IMR-90 (cell line): ENCODE results near the gene SLC66A1. TPM values are rescaled to one million over a fixed set of nuclear protein-coding genes. Genes with fewer than 3 reads are reported as not detected.

Experiments used
- ATAC-seq: fragments of 200-7000 bp; cut with Tn5 transposase; 2 replicates; pipeline ENCODE4 v1.9.1; 2020; ENCODE audit warnings: low read depth, mild to moderate bottlenecking, moderate library complexity
- BruUV-seq: library from RNA; stranded (reverse); fragments of 400-500 nt; replicated peaks from 2 replicates; lab custom pipeline; 2021; lab: Mats Ljungman, UMichigan
- CTCF ChIA-PET: fragments of 300-600 bp; formaldehyde crosslinking; extraction: SDS; loops from one replicate; lab custom pipeline; 2021; ENCODE audit warnings: antibody characterized with exemption; lab: Yijun Ruan, JAX
- POLR2A ChIA-PET: fragments of 300-600 bp; sonication (Branson Sonifier 250); formaldehyde crosslinking; loops from one replicate; lab custom pipeline; 2022; ENCODE audit warnings: antibody characterized with exemption; ENCODE audit not compliant: unreplicated experiment; lab: Charles Lee
- DNase-seq: peaks from one replicate; pipeline ENCODE4 v3.0.0; 2013
- H2AFZ ChIP-seq: replicated peaks from 2 replicates; pipeline ENCODE3; 2013; ENCODE audit warnings: low read length, mild to moderate bottlenecking; ENCODE audit not compliant: poor library complexity
- H2AK5ac ChIP-seq: 2 replicates; pipeline ENCODE4 v1.6.1; 2013; ENCODE audit warnings: low read depth, low read length, inconsistent platforms
- H2AK9ac ChIP-seq: replicated peaks from 2 replicates; pipeline ENCODE3; 2013; ENCODE audit warnings: mild to moderate bottlenecking, low read depth, low read length, moderate library complexity; ENCODE audit not compliant: poor library complexity
- H2BK120ac ChIP-seq: 2 replicates; pipeline ENCODE4 v1.6.1; 2013; ENCODE audit warnings: low read depth, low read length, inconsistent platforms
- H2BK15ac ChIP-seq: 3 replicates; pipeline ENCODE4 v1.6.1; 2013; ENCODE audit warnings: low read depth, low read length, inconsistent platforms
- H2BK20ac ChIP-seq: 2 replicates; pipeline ENCODE4 v1.6.1; 2013; ENCODE audit warnings: low read depth, mild to moderate bottlenecking, inconsistent platforms, low read length, moderate library complexity
- H2BK5ac ChIP-seq: 2 replicates; pipeline ENCODE4 v1.6.1; 2013; ENCODE audit warnings: mild to moderate bottlenecking, low read depth, low read length, inconsistent platforms; ENCODE audit not compliant: poor library complexity, severe bottlenecking
- H3K14ac ChIP-seq: replicated peaks from 2 replicates; pipeline ENCODE4 v1.6.1; 2013; ENCODE audit warnings: low read depth, low read length, inconsistent platforms
- H3K18ac ChIP-seq: 2 replicates; pipeline ENCODE4 v1.6.1; 2013; ENCODE audit warnings: low read depth, low read length, control low read depth
- H3K23ac ChIP-seq: 2 replicates; pipeline ENCODE4 v1.6.1; 2013; ENCODE audit warnings: low read depth, low read length, inconsistent platforms
- H3K27ac ChIP-seq: 2 replicates; pipeline ENCODE4 v1.5.1; 2013; ENCODE audit warnings: mild to moderate bottlenecking, control low read depth, low read length; ENCODE audit not compliant: insufficient read depth
- H3K27me3 ChIP-seq: 2 replicates; pipeline ENCODE4 v1.6.1; 2013; ENCODE audit warnings: low read length; ENCODE audit not compliant: control insufficient read depth, insufficient read depth
- H3K36me3 ChIP-seq: 2 replicates; pipeline ENCODE4 v1.6.1; 2013; ENCODE audit warnings: low read length, mixed read lengths; ENCODE audit not compliant: control insufficient read depth, insufficient read depth
- H3K4ac ChIP-seq: 2 replicates; pipeline ENCODE4 v1.6.1; 2013; ENCODE audit warnings: low read depth, low read length, inconsistent platforms
- H3K4me1 ChIP-seq: 2 replicates; pipeline ENCODE4 v1.6.1; 2013; ENCODE audit warnings: low read length, mixed read lengths; ENCODE audit not compliant: control insufficient read depth, insufficient read depth
- H3K4me2 ChIP-seq: 2 replicates; pipeline ENCODE4 v1.6.1; 2013; ENCODE audit warnings: low read depth, mild to moderate bottlenecking, control low read depth, low read length, moderate library complexity
- H3K4me3 ChIP-seq: 2 replicates; pipeline ENCODE4 v1.5.1; 2013; ENCODE audit warnings: low read depth, mild to moderate bottlenecking, control low read depth, low read length, moderate library complexity; ENCODE audit not compliant: insufficient read depth
- H3K56ac ChIP-seq: 2 replicates; pipeline ENCODE4 v1.6.1; 2013; ENCODE audit warnings: low read length, inconsistent platforms; ENCODE audit not compliant: insufficient read depth; ENCODE audit errors: extremely low read depth
- H3K79me1 ChIP-seq, 2 experiments: 2 replicates each; pipeline ENCODE4 v1.6.1; 2013; ENCODE audit warnings: low read length in 2 of 2, inconsistent platforms in 1 of 2, low read depth in 1 of 2
- H3K9ac ChIP-seq: 2 replicates; pipeline ENCODE4 v1.6.1; 2013; ENCODE audit warnings: low read depth, low read length, control low read depth
- H3K9me1 ChIP-seq: 2 replicates; pipeline ENCODE4 v1.6.1; 2013; ENCODE audit warnings: low read length, inconsistent platforms; ENCODE audit not compliant: insufficient read depth
- H3K9me3 ChIP-seq: 2 replicates; pipeline ENCODE4 v1.6.1; 2013; ENCODE audit warnings: low read length; ENCODE audit not compliant: control insufficient read depth, insufficient read depth
- H4K20me1 ChIP-seq: 2 replicates; pipeline ENCODE4 v1.6.1; 2013; ENCODE audit warnings: low read length, inconsistent platforms; ENCODE audit not compliant: insufficient read depth
- H4K5ac ChIP-seq: 2 replicates; pipeline ENCODE4 v1.6.1; 2013; ENCODE audit warnings: mild to moderate bottlenecking, low read depth, low read length, control low read depth
- H4K8ac ChIP-seq, 2 experiments: 2 replicates each; pipeline ENCODE4 v1.6.1; 2013; ENCODE audit warnings: low read depth in 2 of 2, low read length in 2 of 2, control low read depth in 1 of 2, inconsistent platforms in 1 of 2
- H4K91ac ChIP-seq: 2 replicates; pipeline ENCODE4 v1.6.1; 2013; ENCODE audit warnings: low read depth, low read length, inconsistent platforms; ENCODE audit not compliant: insufficient read depth
- BHLHE40 ChIP-seq: fragments of 150-350 bp; IDR thresholded peaks from 2 replicates; pipeline ENCODE4 v1.6.1; 2016; ENCODE audit warnings: mild to moderate bottlenecking, low read depth, low read length
- CEBPB ChIP-seq: IDR thresholded peaks from 2 replicates; pipeline ENCODE4 v1.6.1; 2012; ENCODE audit warnings: low read depth, low read length, improper control_type of control experiment
- MAZ ChIP-seq: IDR thresholded peaks from 2 replicates; pipeline ENCODE4 v1.6.1; 2012; ENCODE audit warnings: low read depth, mild to moderate bottlenecking, low read length, improper control_type of control experiment, moderate library complexity, borderline replicate concordance
- POLR2A ChIP-seq: IDR thresholded peaks from 2 replicates; pipeline ENCODE4 v1.6.1; 2012; ENCODE audit warnings: mild to moderate bottlenecking, low read depth, low read length
- USF2 ChIP-seq: fragments of 150-350 bp; IDR thresholded peaks from 2 replicates; pipeline ENCODE4 v1.6.1; 2017; ENCODE audit warnings: mild to moderate bottlenecking, antibody characterized with exemption, low read length, low read depth
- WGBS, 2 experiments: methylation state at CpG; one replicate each; pipeline versions ENCODE4 v1.1.5 to v1.1.7; 2013; ENCODE audit warnings: missing lambda C conversion rate in 2 of 2; ENCODE audit not compliant: insufficient read length in 1 of 2; ENCODE audit errors: extremely low coverage in 2 of 2; 5-methylcytosine and 5-hydroxymethylcytosine counted together
- dilution Hi-C: fragments of 300-500 bp; cut with HindIII; formaldehyde crosslinking; loops from one replicate; pipeline ENCODE4 v1.14.3; 2018; ENCODE audit warnings: low sequenced_read_pairs; ENCODE audit not compliant: unreplicated experiment
- in situ Hi-C: fragments of 300-500 bp; cut with MboI; formaldehyde crosslinking; loops from 3 replicates; pipeline ENCODE4 v1.14.3; 2019; ENCODE audit warnings: low sequenced_read_pairs, inconsistent platforms, mixed read lengths
- intact Hi-C: fragments of 100-400 bp; cut with micrococcal nuclease; formaldehyde crosslinking; loops from 2 replicates; pipeline ENCODE4 v1.10.0; 2022
- polyA plus RNA-seq, 3 experiments: library from polyadenylated mRNA; depleted of rRNA; stranded (reverse); fragments of >200 nt; gene quantifications; 2 replicates each; pipeline ENCODE4 v1.2.3, GENCODE V29; 2012; ENCODE audit warnings: low replicate concordance in 1 of 3
- total RNA-seq: library from RNA; depleted of rRNA; stranded (reverse); fragments of >200 nt; gene quantifications from 2 replicates; pipeline ENCODE4 v1.2.3, GENCODE V29; 2012
- TF ChIP-seq, protein P1 (sequence below): fragments of 150-350 bp; IDR thresholded peaks from 2 replicates; pipeline ENCODE4 v1.6.1; 2016; ENCODE audit warnings: low read depth, mild to moderate bottlenecking, low read length, moderate library complexity, borderline replicate concordance

Gene SLC66A1
- total and polyA plus RNA-seq, 2 of the 4 experiments (the other 2 are of a cell fraction): 6.8 to 18.9 TPM

- no TSS peak for BruUV-seq
- Histone ChIP-seq H4K5ac (no peak overlapping the region), H2AK9ac (no peak overlapping the region), H3K14ac (no peak overlapping the region), H3K18ac (no peak overlapping the region), H3K9me3 (no peaks in the 10 kb centered on the region), H2AK5ac (no peak overlapping the region), H3K9ac (no peak overlapping the region), H4K20me1 (peaks cover 79% of the 10 kb centered on the region), H4K91ac (no peak overlapping the region), H3K27ac (no peak overlapping the region), H2BK20ac (no peak overlapping the region), H2BK5ac (no peak overlapping the region), H3K27me3 (no peaks in the 10 kb centered on the region), H3K4me2 (no peak overlapping the region), H3K23ac (no peak overlapping the region), H2BK15ac (no peak overlapping the region), H2BK120ac (no peak overlapping the region), H3K79me1 (peaks cover 37 to 92% of the 10 kb centered on the region in 2 experiments), H3K9me1 (peaks cover 32% of the 10 kb centered on the region), H3K4ac (no peak overlapping the region), H3K36me3 (peaks cover 48% of the 10 kb centered on the region), H3K56ac (no peak overlapping the region), H2AFZ (no peak overlapping the region), H3K4me3 (no peak overlapping the region), H3K4me1 (no peaks in the 10 kb centered on the region), H4K8ac (no peak overlapping the region)
- DNase-seq (no peak), ATAC-seq (no peak)
- intact Hi-C loops: no loop called here
- dilution Hi-C loops: no loop called here
- ChIA-PET CTCF (no interaction called here), POLR2A (no interaction called here)
- WGBS, 2 experiments: 100% methylated on average over 1 of the region's 16 CpGs; no CpG with 5 or more reads in 1 of the 2 experiments
- in situ Hi-C loops: no loop called here
- no peak for TF ChIP-seq BHLHE40
- TF ChIP-seq POLR2A: no peak
- no peak for TF ChIP-seq CEBPB
- TF ChIP-seq USF2: no peak
- TF ChIP-seq, protein P1, sequence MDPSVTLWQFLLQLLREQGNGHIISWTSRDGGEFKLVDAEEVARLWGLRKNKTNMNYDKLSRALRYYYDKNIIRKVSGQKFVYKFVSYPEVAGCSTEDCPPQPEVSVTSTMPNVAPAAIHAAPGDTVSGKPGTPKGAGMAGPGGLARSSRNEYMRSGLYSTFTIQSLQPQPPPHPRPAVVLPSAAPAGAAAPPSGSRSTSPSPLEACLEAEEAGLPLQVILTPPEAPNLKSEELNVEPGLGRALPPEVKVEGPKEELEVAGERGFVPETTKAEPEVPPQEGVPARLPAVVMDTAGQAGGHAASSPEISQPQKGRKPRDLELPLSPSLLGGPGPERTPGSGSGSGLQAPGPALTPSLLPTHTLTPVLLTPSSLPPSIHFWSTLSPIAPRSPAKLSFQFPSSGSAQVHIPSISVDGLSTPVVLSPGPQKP: no peak
- no peak for TF ChIP-seq MAZ
Observed at GRCh38 chr1:19369396-19370090, 57.4 kb downstream of the SLC66A1 start.
